GM12891 (cell line): ENCODE results near the gene NCOR2.
A peak's percentile ranks its signal among the peaks of the same experiment; 100 is the strongest.

Source experiments
- DNase-seq: peaks from one replicate; pipeline ENCODE4 v3.0.0; 2011; ENCODE audit warnings: low spot score; ENCODE audit not compliant: insufficient read length
- FAIRE-seq: peaks from 2 replicates; lab custom pipeline; 2011; peaks lifted over from hg19 to GRCh38; lab: Jason Lieb, UNC
- PAX5 ChIP-seq: IDR thresholded peaks from 2 replicates; pipeline ENCODE4 v1.6.1; 2011; ENCODE audit warnings: low read length, moderate library complexity, mild to moderate bottlenecking; ENCODE audit not compliant: insufficient read depth, severe bottlenecking
- POLR2A ChIP-seq: IDR thresholded peaks from 2 replicates; pipeline ENCODE4 v1.6.1; 2011; ENCODE audit warnings: low read depth, low read length, control low read depth
- POLR2AphosphoS5 ChIP-seq: IDR thresholded peaks from 2 replicates; pipeline ENCODE4 v1.6.1; 2011; ENCODE audit warnings: low read depth, low read length, control low read depth
- POU2F2 ChIP-seq: IDR thresholded peaks from 2 replicates; pipeline ENCODE4 v1.6.1; 2011; ENCODE audit warnings: low read depth, mild to moderate bottlenecking, control low read depth, low read length, moderate library complexity
- SPI1 ChIP-seq: IDR thresholded peaks from 2 replicates; pipeline ENCODE4 v1.6.1; 2011; ENCODE audit warnings: low read depth, low read length, control low read depth
- TAF1 ChIP-seq: IDR thresholded peaks from 2 replicates; pipeline ENCODE4 v1.6.1; 2011; ENCODE audit warnings: low read depth, low read length, control low read depth

Gene NCOR2

DNA sequence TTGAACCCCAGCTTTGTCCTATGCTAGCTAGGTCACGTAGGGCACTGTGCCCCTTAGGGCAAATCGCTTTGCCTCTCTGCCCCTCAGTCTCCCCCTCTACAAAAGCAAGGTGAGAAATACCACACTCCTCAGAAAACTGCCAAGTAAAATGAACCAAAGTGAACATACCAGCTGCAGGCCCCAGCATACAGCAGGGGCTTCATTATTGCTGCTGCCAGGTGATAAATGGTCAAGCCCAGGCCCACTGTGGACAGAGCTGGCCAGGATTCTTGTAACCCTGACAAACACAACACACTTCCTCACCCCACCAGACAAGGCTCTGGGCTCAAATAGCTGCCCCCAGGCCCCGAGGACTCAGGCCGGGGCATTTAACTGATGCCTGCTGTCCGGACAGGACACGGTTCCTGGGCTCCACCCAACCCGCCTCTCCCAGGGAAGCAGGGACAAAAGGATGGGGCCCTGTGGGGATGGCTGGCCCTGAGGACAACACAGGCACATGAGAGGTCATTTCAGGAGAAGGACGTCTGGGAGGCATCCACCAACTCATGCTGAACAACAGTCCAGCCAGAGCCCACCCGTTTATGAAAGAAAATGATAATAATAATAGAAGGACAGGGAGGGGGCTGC is 36.7 kb downstream of the NCOR2 start:
- FAIRE-seq (no peak), DNase-seq (no peak)
- no peak for TF ChIP-seq POLR2A
- no peak for TF ChIP-seq SPI1
- no peak for TF ChIP-seq POLR2AphosphoS5
- no peak for TF ChIP-seq TAF1
- TF ChIP-seq POU2F2 = no peak
- no peak for TF ChIP-seq PAX5

DNA sequence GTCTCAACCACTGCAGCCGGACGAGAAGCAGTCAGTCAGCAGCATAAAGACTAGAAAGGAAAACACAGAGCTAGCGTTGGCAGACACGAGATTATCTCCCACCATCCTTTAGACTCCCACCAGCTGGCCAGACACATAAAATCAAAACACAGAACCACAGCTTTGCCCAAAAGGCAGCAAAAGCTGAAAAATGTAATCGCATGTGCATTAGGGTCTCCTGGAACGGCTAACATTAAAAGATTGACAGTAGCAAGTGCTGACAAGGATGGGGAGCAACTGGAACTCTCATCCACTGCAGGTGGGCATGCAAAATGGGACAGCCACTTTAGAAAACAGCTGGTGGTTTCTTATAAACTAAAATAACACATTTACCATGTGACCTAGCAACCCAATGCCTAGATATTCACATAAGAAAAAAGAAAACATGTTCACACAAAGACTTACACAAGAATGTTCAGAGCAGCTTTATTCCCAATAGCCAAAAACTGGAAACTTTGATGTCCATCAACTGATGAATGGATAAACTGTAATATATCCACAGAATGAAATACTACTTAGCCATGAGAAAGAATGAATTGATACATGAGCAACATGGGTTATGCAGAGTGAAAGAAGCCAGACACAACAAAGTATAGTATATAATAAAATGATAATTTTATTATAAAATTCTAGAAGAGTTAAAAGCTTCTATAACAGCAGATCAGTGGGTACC is 37.7 kb downstream of the NCOR2 start:
- DNase-seq (no peak), FAIRE-seq (no peak)
- no peak for TF ChIP-seq POLR2AphosphoS5
- no peak for TF ChIP-seq POLR2A
- no peak for TF ChIP-seq TAF1
- no peak for TF ChIP-seq POU2F2
- no peak for TF ChIP-seq SPI1
- no peak for TF ChIP-seq PAX5

DNA sequence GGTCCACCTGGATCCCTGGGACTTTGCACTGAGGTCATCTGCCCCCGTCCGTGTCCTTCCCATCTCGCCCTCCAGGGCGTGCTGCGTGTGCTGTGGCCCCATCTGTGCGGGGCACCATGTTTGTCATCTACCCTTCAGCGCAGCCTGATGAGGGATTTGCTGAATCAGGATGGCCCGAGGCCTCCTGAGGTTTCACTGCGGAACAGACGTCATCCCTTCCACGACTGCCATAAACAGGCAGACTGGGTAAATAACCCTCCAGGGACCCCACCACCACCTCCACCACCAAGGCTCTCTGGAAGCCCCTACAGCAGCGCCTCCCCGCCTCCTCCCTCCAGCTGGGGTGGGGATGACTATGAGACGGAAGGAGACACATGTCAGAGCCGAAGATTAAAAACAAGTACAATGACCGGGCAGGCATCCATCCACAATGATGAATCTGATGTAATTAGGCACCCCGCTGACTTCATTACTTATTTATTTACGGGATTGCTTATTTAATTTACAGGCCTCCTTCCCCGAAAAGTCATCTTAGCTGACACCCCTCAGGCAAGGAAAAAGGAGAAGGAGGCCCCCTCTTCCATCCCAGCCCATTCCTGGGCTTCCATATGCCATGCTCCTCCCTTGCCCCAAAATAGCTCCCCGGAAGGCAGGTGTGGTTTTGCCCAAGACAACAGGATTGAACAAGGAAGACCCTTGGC is 39.4 kb downstream of the NCOR2 start:
- no peak for TF ChIP-seq POLR2A
- peak; percentile 9 for FAIRE-seq
- no peak for DNase-seq

DNA sequence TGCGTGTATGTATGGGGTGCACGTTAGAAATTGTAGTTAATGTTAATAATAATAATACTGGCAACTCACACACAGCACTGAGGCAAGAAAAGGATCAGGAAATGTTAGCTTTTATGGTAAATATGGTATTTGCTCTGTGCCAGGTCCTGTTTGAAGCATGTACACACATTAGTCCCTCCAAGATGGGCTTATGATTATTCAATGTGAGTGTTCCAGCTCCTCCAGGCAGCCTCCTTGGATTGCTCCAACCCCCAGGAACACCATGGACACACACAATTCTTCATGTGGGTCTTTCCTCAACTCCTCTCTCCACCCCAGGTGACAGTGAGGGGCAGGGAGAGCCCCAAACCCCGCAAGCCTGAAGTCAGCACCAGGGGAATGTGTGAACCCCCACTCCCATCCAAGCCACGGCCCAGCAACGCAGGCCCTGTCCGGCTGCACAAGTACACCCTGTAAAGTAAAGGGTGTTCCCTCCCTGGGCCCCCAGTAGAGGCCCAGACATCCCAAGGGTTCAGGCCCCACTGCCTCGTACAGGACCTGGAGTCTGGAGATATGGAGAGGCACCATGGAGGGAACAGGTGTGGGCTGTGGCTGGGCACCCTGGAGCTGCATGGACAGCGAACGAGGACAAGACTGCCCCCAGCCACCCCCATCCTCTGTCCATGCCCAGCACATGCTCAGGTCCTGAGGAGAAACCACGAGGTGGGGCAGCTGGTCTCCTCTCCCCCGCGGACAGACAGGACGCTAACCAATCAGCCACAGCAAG is 41.3 kb downstream of the NCOR2 start:
- TF ChIP-seq POU2F2 = no peak
- no peak for TF ChIP-seq PAX5
- no peak for TF ChIP-seq TAF1
- TF ChIP-seq SPI1 = no peak
- TF ChIP-seq POLR2A = no peak
- TF ChIP-seq POLR2AphosphoS5 = no peak
- no peak for DNase-seq
- FAIRE-seq = no peak

DNA sequence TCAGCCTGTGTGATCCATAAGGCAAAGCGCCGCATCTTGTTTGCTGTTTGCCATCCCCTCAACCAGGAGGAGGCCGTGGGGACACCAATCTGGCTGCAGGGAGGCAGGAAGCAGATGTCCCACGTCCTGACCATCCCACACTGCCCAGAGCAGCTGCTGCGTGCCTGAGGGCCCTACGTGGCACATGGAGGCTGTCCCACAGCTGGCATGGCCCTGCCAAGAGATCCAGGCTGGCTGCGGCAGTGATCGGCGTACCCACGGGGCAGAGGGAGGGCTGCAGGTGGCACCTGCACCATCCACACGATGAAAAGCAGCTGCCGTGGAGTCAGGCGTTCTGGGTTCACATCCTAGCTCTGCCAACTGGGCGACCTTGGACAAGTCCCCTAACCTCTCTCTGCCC is 42.0 kb downstream of the NCOR2 start:
- no peak for FAIRE-seq
- TF ChIP-seq POLR2A = no peak
- TF ChIP-seq PAX5 = no peak
- DNase-seq = no peak

DNA sequence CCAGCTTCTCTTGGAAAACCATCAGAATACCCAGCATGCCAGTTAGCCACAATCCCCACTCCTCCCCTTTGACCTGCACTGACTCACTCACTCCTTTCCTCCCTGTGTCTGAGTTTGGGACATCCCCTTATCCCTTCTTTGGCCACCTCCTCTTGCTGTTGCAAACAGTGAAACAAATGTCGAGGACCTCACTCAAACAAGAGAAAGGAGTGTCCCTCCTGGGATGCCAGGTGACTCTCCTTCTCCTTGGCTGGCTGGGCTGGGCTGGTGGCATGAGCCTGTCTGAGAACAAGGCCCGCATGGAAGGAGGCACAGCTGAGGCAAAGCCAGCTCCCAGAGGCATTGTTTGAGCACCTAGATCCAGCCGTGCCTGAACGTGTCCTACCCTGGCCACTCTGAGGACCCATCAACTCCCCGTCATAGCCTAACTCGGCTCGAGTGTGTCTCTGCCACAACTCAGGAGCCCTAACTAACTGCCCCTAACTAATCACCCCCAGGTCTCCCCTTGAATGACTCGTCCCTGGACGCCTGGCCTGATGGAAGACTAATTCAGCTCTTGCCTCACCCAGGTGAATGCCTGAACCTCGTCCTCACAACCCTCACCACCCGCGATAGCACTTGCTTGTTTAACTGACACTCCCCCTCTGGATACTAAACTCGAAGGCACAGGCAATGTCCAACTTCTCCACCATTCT is 43.0 kb downstream of the NCOR2 start:
- no peak for TF ChIP-seq PAX5
- no peak for TF ChIP-seq POLR2A
- no peak for TF ChIP-seq POU2F2
- TF ChIP-seq TAF1 = no peak
- TF ChIP-seq SPI1 = no peak
- TF ChIP-seq POLR2AphosphoS5 = no peak
- no peak for DNase-seq
- FAIRE-seq = no peak

DNA sequence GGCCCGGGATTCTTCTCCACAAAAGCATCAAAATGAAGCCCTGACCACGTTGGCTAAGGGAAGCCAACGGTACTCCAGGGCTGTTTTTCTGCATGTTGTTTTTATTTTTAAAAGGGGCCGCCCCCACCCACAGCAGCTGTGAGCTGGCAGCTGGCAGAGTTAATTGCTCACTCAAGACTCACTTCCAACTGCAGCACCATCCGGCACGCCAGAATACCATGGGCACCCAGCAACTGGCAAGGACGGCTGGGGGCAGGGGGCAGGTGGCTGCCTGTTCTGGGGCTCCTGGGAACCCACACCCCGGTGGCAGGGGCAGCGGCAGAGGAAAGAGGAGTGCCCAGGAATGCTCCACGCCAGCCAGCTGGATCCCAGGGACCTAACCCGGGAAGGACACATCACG is 44.3 kb downstream of the NCOR2 start:
- TF ChIP-seq POLR2A (no peak), POLR2AphosphoS5 (no peak), PAX5 (no peak), TAF1 (no peak), POU2F2 (no peak), SPI1 (no peak)
- FAIRE-seq = no peak
- no peak for DNase-seq

DNA sequence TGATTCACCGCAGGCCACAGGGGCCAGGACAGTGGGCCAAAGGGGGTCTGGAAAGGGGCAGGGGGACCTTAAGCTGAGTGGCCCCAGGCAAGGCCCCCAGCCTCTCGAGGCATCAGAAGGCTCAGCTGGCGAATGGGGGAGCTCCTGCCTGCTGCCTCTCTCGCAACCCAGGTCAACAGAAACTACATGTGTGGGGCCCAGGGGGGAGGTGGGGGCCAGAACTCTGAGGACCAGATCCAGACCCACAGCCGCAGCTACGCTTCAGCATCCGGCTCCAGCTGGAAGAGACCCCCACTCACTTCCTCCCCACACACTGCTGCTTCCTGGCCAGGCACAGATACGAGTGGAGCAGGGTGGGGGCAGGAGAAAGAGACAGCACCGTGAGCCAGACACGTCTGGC is 46.5 kb downstream of the NCOR2 start:
- FAIRE-seq (no peak), DNase-seq (no peak)
- TF ChIP-seq PAX5 = no peak
- no peak for TF ChIP-seq POLR2AphosphoS5

DNA sequence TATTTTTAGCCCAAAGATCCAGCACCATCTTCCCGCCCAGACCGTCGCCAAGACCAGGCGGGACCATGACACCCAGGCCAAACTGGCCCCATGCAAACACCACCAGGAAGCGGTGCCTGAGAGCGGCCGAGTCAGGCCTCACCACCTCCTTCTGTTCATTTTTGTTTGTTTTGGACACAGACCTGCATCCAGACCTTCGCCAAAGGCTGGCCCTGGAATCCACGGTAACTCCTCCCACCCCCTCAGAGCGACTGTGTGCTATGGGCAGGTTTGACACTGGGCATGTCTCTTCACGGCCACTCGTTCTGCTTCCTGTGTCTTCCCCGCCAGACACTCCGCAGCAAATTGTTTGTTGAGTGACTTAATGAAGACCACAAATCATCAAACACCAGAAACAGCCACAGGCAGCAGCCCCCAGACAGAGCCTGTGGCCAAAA is 47.1 kb downstream of the NCOR2 start:
- TF ChIP-seq POU2F2 (no peak), SPI1 (no peak), POLR2A (no peak), TAF1 (no peak), POLR2AphosphoS5 (no peak), PAX5 (no peak)
- no peak for DNase-seq
- no peak for FAIRE-seq
